ENCODE measurements around the gene HADHA.

- no peak for TF ChIP-seq CTCF (conservative IDR thresholded peaks at IDR 0.05; ENCODE audit: low read length)
- TF ChIP-seq EZH2phosphoT487 (IDR thresholded peaks at IDR 0.05; ENCODE audit: borderline replicate concordance, low read depth, low read length), result no peak
Measured at GRCh38 chr2:26237868-26238267, 6.6 kb downstream of the HADHA start.

All from OCI-LY7 (cell line).